Transverse colon (tissue), 4 donors: ENCODE measurements around the gene PLEKHA1.

ENCODE experiments used
- CTCF ChIP-seq, 5 experiments: fragments of 200-600 bp in 3 of 5; fragments of 450-650 bp in 2 of 5; sonication (generic) in 3 of 5; IDR thresholded peaks; 1 replicate in 2 of 5; 2 replicates in 3 of 5; pipeline ENCODE4 v1.5.1; 2016 to 2017; ENCODE audit warnings: antibody characterized with exemption in 5 of 5, inconsistent platforms in 3 of 5, mild to moderate bottlenecking in 2 of 5, moderate library complexity in 1 of 5
- EP300 ChIP-seq: sonication (generic); formaldehyde crosslinking; IDR thresholded peaks from one replicate; pipeline ENCODE4 v1.6.1; 2017; ENCODE audit warnings: antibody characterized with exemption, low read depth
- POLR2AphosphoS5 ChIP-seq, 3 donors: sonication (generic); formaldehyde crosslinking; IDR thresholded peaks; one replicate each; pipeline ENCODE4 v1.6.1; 2016; ENCODE audit warnings: antibody characterized with exemption in 3 of 3

DNA sequence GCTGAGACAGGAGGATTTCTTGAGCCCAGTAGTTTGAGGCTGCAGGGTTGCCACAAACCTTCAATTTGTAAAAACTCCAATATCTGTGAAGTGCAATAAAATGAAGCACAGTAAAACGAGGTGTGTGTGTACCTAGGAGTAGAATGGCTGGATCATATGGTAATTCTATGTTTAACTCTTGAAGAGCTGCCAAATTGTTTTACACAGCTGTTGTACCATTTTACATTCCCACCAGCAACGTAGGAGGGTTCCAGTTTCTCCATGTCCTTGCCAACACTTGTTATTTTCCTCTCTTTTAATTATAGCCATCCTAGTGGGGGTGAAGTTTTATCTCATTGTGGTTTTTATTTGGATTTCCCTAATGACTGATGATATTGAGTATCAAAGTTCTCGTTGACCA lies 16.2 kb downstream of the PLEKHA1 start:
- TF ChIP-seq CTCF (IDR thresholded peaks at IDR 0.05) (no peak), EP300 (no peak), POLR2AphosphoS5 (IDR thresholded peaks at IDR 0.05) (no peak)
